B cell (primary cell): ENCODE measurements around the gene AQP5.

Experiments
- EZH2 ChIP-seq: IDR thresholded peaks from 2 replicates; pipeline ENCODE4 v1.6.1; 2012; ENCODE audit warnings: borderline replicate concordance, low read depth, mild to moderate bottlenecking, moderate library complexity, low read length; ENCODE audit not compliant: insufficient read depth, poor library complexity, severe bottlenecking
- TF ChIP-seq, protein P1 (sequence below): fragments of 200-600 bp; IDR thresholded peaks from one replicate; pipeline ENCODE4 v1.8.0; 2022; ENCODE audit warnings: antibody characterized with exemption, mild to moderate bottlenecking

DNA sequence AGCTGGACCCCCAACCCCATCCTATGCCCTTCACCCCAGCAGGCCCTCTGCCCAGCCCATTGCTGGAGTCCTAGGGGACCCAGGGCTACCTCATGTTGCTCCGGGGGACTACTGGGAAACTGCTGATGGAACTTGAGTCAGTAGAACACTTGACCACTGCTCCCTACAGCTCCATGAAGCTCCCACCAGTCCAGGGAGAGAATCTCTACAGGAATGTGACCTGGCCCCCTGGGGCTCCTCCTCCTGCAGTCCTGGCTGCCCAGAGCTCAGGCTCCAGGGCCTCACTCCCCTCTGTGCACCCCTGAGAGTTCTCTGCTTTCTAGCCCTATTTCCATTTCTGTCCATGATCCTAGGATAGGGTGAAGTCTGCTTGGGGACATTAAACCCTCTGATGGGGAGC is 22.0 kb upstream of the AQP5 start:
- TF ChIP-seq, protein P1, sequence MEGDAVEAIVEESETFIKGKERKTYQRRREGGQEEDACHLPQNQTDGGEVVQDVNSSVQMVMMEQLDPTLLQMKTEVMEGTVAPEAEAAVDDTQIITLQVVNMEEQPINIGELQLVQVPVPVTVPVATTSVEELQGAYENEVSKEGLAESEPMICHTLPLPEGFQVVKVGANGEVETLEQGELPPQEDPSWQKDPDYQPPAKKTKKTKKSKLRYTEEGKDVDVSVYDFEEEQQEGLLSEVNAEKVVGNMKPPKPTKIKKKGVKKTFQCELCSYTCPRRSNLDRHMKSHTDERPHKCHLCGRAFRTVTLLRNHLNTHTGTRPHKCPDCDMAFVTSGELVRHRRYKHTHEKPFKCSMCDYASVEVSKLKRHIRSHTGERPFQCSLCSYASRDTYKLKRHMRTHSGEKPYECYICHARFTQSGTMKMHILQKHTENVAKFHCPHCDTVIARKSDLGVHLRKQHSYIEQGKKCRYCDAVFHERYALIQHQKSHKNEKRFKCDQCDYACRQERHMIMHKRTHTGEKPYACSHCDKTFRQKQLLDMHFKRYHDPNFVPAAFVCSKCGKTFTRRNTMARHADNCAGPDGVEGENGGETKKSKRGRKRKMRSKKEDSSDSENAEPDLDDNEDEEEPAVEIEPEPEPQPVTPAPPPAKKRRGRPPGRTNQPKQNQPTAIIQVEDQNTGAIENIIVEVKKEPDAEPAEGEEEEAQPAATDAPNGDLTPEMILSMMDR, result no peak
- TF ChIP-seq EZH2, result no peak
